Liver (tissue), 9 donors: ENCODE results near the gene EIF3F. TPM values are rescaled to one million over a fixed set of nuclear protein-coding genes. Genes with fewer than 3 reads are reported as not detected.
A peak's percentile ranks its signal among the peaks of the same experiment; 100 is the strongest.

Experiments
- DNase-seq: peaks from one replicate; pipeline ENCODE4 v3.0.0-alpha.2; 2017; ENCODE audit warnings: low spot score
- H3K27ac ChIP-seq, 2 donors: one replicate each; pipeline ENCODE4 v1.7.0; 2013; ENCODE audit warnings: inconsistent platforms in 2 of 2, low read length in 2 of 2, control low read depth in 1 of 2, low read depth in 1 of 2, mild to moderate bottlenecking in 1 of 2
- H3K27me3 ChIP-seq, 4 donors: one replicate each; pipeline versions ENCODE4 v1.6.1 to v1.7.0; 2013; ENCODE audit warnings: low read length in 3 of 4, inconsistent platforms in 1 of 4, mild to moderate bottlenecking in 1 of 4, moderate library complexity in 1 of 4; ENCODE audit not compliant: control insufficient read depth in 4 of 4, insufficient read depth in 4 of 4
- H3K36me3 ChIP-seq, 4 donors: one replicate each; pipeline versions ENCODE4 v1.6.1 to v1.7.0; 2013; ENCODE audit warnings: low read length in 3 of 4, mild to moderate bottlenecking in 3 of 4, low read depth in 1 of 4, moderate library complexity in 1 of 4; ENCODE audit not compliant: control insufficient read depth in 4 of 4, insufficient read depth in 3 of 4
- H3K4me1 ChIP-seq, 4 donors: one replicate each; pipeline versions ENCODE4 v1.6.1 to v1.7.0; 2013; ENCODE audit warnings: low read length in 3 of 4, mild to moderate bottlenecking in 3 of 4, moderate library complexity in 1 of 4; ENCODE audit not compliant: control insufficient read depth in 4 of 4, insufficient read depth in 4 of 4
- H3K4me3 ChIP-seq, 3 donors: one replicate each; pipeline versions ENCODE4 v1.6.1 to v1.7.0; 2013; ENCODE audit warnings: low read length in 3 of 3, control low read depth in 1 of 3, low read depth in 1 of 3, mild to moderate bottlenecking in 1 of 3
- H3K9ac ChIP-seq, 2 donors: one replicate each; pipeline ENCODE4 v1.7.0; 2013; ENCODE audit warnings: low read length in 2 of 2, mild to moderate bottlenecking in 2 of 2, moderate library complexity in 2 of 2, control low read depth in 1 of 2, low read depth in 1 of 2
- H3K9me3 ChIP-seq, 4 donors: one replicate each; pipeline versions ENCODE4 v1.6.1 to v1.7.0; 2013; ENCODE audit warnings: low read length in 3 of 4; ENCODE audit not compliant: control insufficient read depth in 4 of 4
- EGR1 ChIP-seq, 2 donors: IDR thresholded peaks; 2 replicates each; pipeline ENCODE4 v1.6.1; 2016 to 2018; ENCODE audit warnings: antibody characterized with exemption in 2 of 2, low read depth in 2 of 2
- FOXA1 ChIP-seq: IDR thresholded peaks from 2 replicates; pipeline ENCODE4 v1.6.1; 2016; ENCODE audit warnings: antibody characterized with exemption
- FOXA2 ChIP-seq: IDR thresholded peaks from 2 replicates; pipeline ENCODE4 v1.6.1; 2016; ENCODE audit warnings: antibody characterized with exemption
- HNF4A ChIP-seq, 2 donors: conservative IDR thresholded peaks; 2 replicates each; pipeline ENCODE4 v1.6.1; 2016; ENCODE audit warnings: antibody characterized with exemption in 2 of 2, mild to moderate bottlenecking in 2 of 2
- HNF4G ChIP-seq: IDR thresholded peaks from 2 replicates; pipeline ENCODE4 v1.6.1; 2016; ENCODE audit warnings: antibody characterized with exemption
- JUND ChIP-seq, 2 donors: IDR thresholded peaks; 2 replicates each; pipeline ENCODE4 v1.6.1; 2016; ENCODE audit warnings: antibody characterized with exemption in 2 of 2
- NR2F2 ChIP-seq: IDR thresholded peaks from 2 replicates; pipeline ENCODE4 v1.6.1; 2016; ENCODE audit warnings: antibody characterized with exemption
- RAD21 ChIP-seq, 2 donors: IDR thresholded peaks; 2 replicates each; pipeline ENCODE4 v1.6.1; 2016; ENCODE audit warnings: antibody characterized with exemption in 2 of 2, mild to moderate bottlenecking in 2 of 2
- RXRA ChIP-seq, 2 donors: IDR thresholded peaks; 2 replicates each; pipeline ENCODE4 v1.6.1; 2017 to 2018; ENCODE audit warnings: antibody characterized with exemption in 2 of 2, mild to moderate bottlenecking in 1 of 2
- SP1 ChIP-seq: IDR thresholded peaks from 2 replicates; pipeline ENCODE4 v1.6.1; 2018; ENCODE audit warnings: antibody characterized with exemption, mild to moderate bottlenecking
- YY1 ChIP-seq: IDR thresholded peaks from 2 replicates; pipeline ENCODE4 v1.6.1; 2016; ENCODE audit warnings: antibody characterized with exemption, mild to moderate bottlenecking
- WGBS: extraction: QIAGEN DNeasy Blood & Tissue Kit; methylation state at CpG from one replicate; pipeline ENCODE4 v1.1.7; 2013; 5-methylcytosine and 5-hydroxymethylcytosine counted together
- polyA plus RNA-seq, 2 donors: library from polyadenylated mRNA; stranded (reverse) in 1 of 2; unstranded in 1 of 2; fragments of 200-250 nt in 1 of 2; fragments of >200 nt in 1 of 2; fragmentation: Nextera tagmentation in 1 of 2; extraction: Ambion mirVana in 1 of 2; gene quantifications; one replicate each; pipeline versions ENCODE4 v1.2.1 to v1.2.3, GENCODE V29; 2013 to 2015
- total RNA-seq, 2 donors: library from RNA; depleted of rRNA; stranded (reverse); fragments of >200 nt; gene quantifications; one replicate each; pipeline ENCODE4 v1.2.3, GENCODE V29; 2014
- TF ChIP-seq, protein P1 (sequence below): IDR thresholded peaks from 2 replicates; pipeline ENCODE4 v1.6.1; 2016; ENCODE audit warnings: antibody characterized with exemption, mild to moderate bottlenecking
- TF ChIP-seq, protein P2 (sequence below): IDR thresholded peaks from 2 replicates; pipeline ENCODE4 v1.6.1; 2016; ENCODE audit warnings: antibody characterized with exemption
- TF ChIP-seq, protein P3 (sequence below): fragments of 150-350 bp; IDR thresholded peaks from 2 replicates; pipeline ENCODE4 v1.5.1; 2017; ENCODE audit warnings: improper control_type of control experiment, low read depth, low read length; ENCODE audit not compliant: missing input control
- TF ChIP-seq, protein P4 (sequence below): IDR thresholded peaks from 2 replicates; pipeline ENCODE4 v1.6.1; 2016; ENCODE audit warnings: antibody characterized with exemption
- donor health status: healthy.
- donor health status: healthy.
- donor health status: healthy.
- donor health status: healthy.
- donor health status: healthy.

EIF3F gene
- total and polyA plus RNA-seq, 4 donors, result 59.4 to 246 (median 147) TPM

DNA sequence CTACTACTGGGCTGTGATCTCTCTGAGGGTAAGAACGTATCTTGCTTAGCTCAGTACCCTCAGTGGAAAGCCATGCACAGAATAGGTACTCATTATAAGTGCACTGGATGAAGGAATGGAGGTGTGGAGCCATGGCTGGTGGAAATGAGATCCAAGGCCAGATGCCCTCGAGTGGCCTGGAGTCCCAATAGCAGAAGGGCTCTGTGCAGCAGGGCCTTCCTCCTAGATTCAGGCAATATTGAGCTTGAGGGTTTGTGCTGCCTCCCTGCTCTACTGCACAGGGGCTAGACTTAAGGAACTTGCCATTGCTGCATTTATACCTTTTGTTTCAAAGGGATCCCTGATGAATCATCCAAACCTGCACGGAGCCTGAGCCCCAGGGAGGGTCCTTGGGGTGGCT is 60.2 kb downstream of the EIF3F start:
- TF ChIP-seq SP1 (no peak), YY1 (no peak), FOXA2 (no peak), EGR1 (IDR thresholded peaks at IDR 0.05; ENCODE audit: low read depth in 2 of 2) (no peak), HNF4A (conservative IDR thresholded peaks at IDR 0.05) (no peak), NR2F2 (no peak)
- TF ChIP-seq, protein P1, sequence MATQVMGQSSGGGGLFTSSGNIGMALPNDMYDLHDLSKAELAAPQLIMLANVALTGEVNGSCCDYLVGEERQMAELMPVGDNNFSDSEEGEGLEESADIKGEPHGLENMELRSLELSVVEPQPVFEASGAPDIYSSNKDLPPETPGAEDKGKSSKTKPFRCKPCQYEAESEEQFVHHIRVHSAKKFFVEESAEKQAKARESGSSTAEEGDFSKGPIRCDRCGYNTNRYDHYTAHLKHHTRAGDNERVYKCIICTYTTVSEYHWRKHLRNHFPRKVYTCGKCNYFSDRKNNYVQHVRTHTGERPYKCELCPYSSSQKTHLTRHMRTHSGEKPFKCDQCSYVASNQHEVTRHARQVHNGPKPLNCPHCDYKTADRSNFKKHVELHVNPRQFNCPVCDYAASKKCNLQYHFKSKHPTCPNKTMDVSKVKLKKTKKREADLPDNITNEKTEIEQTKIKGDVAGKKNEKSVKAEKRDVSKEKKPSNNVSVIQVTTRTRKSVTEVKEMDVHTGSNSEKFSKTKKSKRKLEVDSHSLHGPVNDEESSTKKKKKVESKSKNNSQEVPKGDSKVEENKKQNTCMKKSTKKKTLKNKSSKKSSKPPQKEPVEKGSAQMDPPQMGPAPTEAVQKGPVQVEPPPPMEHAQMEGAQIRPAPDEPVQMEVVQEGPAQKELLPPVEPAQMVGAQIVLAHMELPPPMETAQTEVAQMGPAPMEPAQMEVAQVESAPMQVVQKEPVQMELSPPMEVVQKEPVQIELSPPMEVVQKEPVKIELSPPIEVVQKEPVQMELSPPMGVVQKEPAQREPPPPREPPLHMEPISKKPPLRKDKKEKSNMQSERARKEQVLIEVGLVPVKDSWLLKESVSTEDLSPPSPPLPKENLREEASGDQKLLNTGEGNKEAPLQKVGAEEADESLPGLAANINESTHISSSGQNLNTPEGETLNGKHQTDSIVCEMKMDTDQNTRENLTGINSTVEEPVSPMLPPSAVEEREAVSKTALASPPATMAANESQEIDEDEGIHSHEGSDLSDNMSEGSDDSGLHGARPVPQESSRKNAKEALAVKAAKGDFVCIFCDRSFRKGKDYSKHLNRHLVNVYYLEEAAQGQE, result no peak
- no peaks in the 10 kb centered on the region for H3K9me3 ChIP-seq
- no peak overlapping the region for H3K9ac ChIP-seq
- no peak overlapping the region for H3K4me3 ChIP-seq
- 76% methylated on average over 3 of the region's 3 CpGs for WGBS
- H3K27me3 ChIP-seq, result peaks cover 0 to 2% (median 0%) of the 10 kb centered on the region in 4 donors
- H3K36me3 ChIP-seq, result no peaks in the 10 kb centered on the region
- H3K4me1 ChIP-seq, result no peaks in the 10 kb centered on the region
- no peak overlapping the region for H3K27ac ChIP-seq
- DNase-seq, result no peak

DNA sequence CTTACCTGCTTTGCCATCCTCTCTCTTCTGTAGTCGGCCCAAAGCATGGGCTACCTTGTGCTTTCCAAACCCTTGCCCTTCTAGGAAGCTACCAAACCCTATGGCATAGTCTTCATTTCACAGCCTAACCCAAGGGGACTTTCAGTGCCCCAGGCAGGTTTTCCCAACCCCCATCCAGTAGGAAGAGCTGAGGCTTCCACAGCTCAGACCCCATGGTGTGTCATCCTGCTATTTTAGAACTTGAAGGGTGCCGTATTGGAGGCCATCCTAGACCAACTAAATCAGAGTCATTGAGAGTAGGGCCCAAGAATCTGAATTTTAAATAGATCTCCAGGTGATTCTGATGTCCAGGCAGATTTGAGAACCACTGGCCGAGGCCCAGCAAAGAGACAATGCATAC is 61.9 kb downstream of the EIF3F start:
- no peaks in the 10 kb centered on the region for H3K36me3 ChIP-seq
- H3K9ac ChIP-seq, result no peak overlapping the region
- H3K27ac ChIP-seq, result no peak overlapping the region
- WGBS, result 91% methylated on average over 3 of the region's 3 CpGs
- peak; percentile 9 for DNase-seq
- peaks cover 0 to 2% (median 0%) of the 10 kb centered on the region in 4 donors for H3K27me3 ChIP-seq
- no peak for TF ChIP-seq HNF4G
- TF ChIP-seq SP1, result no peak
- TF ChIP-seq JUND (IDR thresholded peaks at IDR 0.05), result no peak
- TF ChIP-seq, protein P2, sequence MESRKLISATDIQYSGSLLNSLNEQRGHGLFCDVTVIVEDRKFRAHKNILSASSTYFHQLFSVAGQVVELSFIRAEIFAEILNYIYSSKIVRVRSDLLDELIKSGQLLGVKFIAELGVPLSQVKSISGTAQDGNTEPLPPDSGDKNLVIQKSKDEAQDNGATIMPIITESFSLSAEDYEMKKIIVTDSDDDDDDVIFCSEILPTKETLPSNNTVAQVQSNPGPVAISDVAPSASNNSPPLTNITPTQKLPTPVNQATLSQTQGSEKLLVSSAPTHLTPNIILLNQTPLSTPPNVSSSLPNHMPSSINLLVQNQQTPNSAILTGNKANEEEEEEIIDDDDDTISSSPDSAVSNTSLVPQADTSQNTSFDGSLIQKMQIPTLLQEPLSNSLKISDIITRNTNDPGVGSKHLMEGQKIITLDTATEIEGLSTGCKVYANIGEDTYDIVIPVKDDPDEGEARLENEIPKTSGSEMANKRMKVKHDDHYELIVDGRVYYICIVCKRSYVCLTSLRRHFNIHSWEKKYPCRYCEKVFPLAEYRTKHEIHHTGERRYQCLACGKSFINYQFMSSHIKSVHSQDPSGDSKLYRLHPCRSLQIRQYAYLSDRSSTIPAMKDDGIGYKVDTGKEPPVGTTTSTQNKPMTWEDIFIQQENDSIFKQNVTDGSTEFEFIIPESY, result no peak
- TF ChIP-seq RXRA (IDR thresholded peaks at IDR 0.05), result no peak
- TF ChIP-seq RAD21 (IDR thresholded peaks at IDR 0.05), result no peak
- TF ChIP-seq FOXA1, result no peak
- TF ChIP-seq, protein P3, sequence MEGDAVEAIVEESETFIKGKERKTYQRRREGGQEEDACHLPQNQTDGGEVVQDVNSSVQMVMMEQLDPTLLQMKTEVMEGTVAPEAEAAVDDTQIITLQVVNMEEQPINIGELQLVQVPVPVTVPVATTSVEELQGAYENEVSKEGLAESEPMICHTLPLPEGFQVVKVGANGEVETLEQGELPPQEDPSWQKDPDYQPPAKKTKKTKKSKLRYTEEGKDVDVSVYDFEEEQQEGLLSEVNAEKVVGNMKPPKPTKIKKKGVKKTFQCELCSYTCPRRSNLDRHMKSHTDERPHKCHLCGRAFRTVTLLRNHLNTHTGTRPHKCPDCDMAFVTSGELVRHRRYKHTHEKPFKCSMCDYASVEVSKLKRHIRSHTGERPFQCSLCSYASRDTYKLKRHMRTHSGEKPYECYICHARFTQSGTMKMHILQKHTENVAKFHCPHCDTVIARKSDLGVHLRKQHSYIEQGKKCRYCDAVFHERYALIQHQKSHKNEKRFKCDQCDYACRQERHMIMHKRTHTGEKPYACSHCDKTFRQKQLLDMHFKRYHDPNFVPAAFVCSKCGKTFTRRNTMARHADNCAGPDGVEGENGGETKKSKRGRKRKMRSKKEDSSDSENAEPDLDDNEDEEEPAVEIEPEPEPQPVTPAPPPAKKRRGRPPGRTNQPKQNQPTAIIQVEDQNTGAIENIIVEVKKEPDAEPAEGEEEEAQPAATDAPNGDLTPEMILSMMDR, result no peak
- TF ChIP-seq, protein P4, sequence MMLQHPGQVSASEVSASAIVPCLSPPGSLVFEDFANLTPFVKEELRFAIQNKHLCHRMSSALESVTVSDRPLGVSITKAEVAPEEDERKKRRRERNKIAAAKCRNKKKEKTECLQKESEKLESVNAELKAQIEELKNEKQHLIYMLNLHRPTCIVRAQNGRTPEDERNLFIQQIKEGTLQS, result no peak
- no peak for TF ChIP-seq NR2F2
- TF ChIP-seq, protein P1, result no peak
- TF ChIP-seq EGR1 (IDR thresholded peaks at IDR 0.05; ENCODE audit: low read depth in 2 of 2), result no peak
- no peaks in the 10 kb centered on the region for H3K9me3 ChIP-seq
- H3K4me3 ChIP-seq, result no peak overlapping the region
- no peaks in the 10 kb centered on the region for H3K4me1 ChIP-seq
